ENCODE results near the gene SECISBP2. TPM values are rescaled to one million over a fixed set of nuclear protein-coding genes. Genes with fewer than 3 reads are reported as not detected.

SECISBP2 gene
- total RNA-seq, 1 donor from 2014 or later, result 118 TPM

GRCh38 chr9:89391585-89391984 is 73.3 kb downstream of the SECISBP2 start:
- Histone ChIP-seq H3F3A (ENCODE audit: low read depth) (no peaks in the 10 kb centered on the region), H3K79me2 (ENCODE audit: low read depth) (no peaks in the 10 kb centered on the region), H2AFZ (replicated peaks) (no peak overlapping the region), H3K27me3 (no peaks in the 10 kb centered on the region), H3K9ac (no peak overlapping the region), H3K27ac (no peak overlapping the region), H3K36me3 (no peaks in the 10 kb centered on the region), H3K9me3 (ENCODE audit: low read depth) (no peaks in the 10 kb centered on the region), H3K4me3 (no peak overlapping the region), H3K4me1 (no peaks in the 10 kb centered on the region), H3K4me2 (no peak overlapping the region), H4K20me1 (ENCODE audit: low read depth) (no peaks in the 10 kb centered on the region)
- DNase-seq (ENCODE audit: low spot score), result no peak
- Mint-ChIP-seq H3K9me3 (no peaks in the 10 kb centered on the region), H3K4me1 (no peaks in the 10 kb centered on the region), H3K27me3 (ENCODE audit: insufficient read depth, low read depth) (peaks cover 2% of the 10 kb centered on the region), H3K4me3 (no peak overlapping the region), H3K27ac (no peak overlapping the region), H3K36me3 (peaks cover 34% of the 10 kb centered on the region)
- no peak for TF ChIP-seq EZH2 (IDR thresholded peaks at IDR 0.05)
- TF ChIP-seq CTCF (IDR thresholded peaks at IDR 0.05), result no peak
- no peak for TF ChIP-seq EZH2phosphoT487 (IDR thresholded peaks at IDR 0.05)

- Histone ChIP-seq H3K4me1 (no peaks in the 10 kb centered on the region), H3F3A (ENCODE audit: low read depth) (no peaks in the 10 kb centered on the region), H3K79me2 (ENCODE audit: low read depth) (no peaks in the 10 kb centered on the region), H4K20me1 (ENCODE audit: low read depth) (no peaks in the 10 kb centered on the region), H3K9me3 (ENCODE audit: low read depth) (no peaks in the 10 kb centered on the region), H3K27ac (no peak overlapping the region), H3K4me3 (no peak overlapping the region), H3K9ac (no peak overlapping the region), H3K4me2 (no peak overlapping the region), H2AFZ (replicated peaks) (no peak overlapping the region), H3K36me3 (no peaks in the 10 kb centered on the region), H3K27me3 (no peaks in the 10 kb centered on the region)
- Mint-ChIP-seq H3K4me1 (no peaks in the 10 kb centered on the region), H3K27me3 (ENCODE audit: insufficient read depth, low read depth) (peaks cover 2% of the 10 kb centered on the region), H3K4me3 (no peak overlapping the region), H3K36me3 (peaks cover 33% of the 10 kb centered on the region), H3K27ac (no peak overlapping the region), H3K9me3 (no peaks in the 10 kb centered on the region)
- DNase-seq (ENCODE audit: low spot score), result no peak
- TF ChIP-seq EZH2 (IDR thresholded peaks at IDR 0.05) (no peak), CTCF (IDR thresholded peaks at IDR 0.05) (no peak), EZH2phosphoT487 (IDR thresholded peaks at IDR 0.05) (no peak)
These were observed 76.1 kb downstream of the SECISBP2 start for GRCh38 chr9:89394412-89394811.

- Histone ChIP-seq H3K27ac (no peak overlapping the region), H4K20me1 (ENCODE audit: low read depth) (no peaks in the 10 kb centered on the region), H3K9ac (no peak overlapping the region), H3K4me1 (no peaks in the 10 kb centered on the region), H3K9me3 (ENCODE audit: low read depth) (no peaks in the 10 kb centered on the region), H3K4me2 (no peak overlapping the region), H2AFZ (replicated peaks) (no peak overlapping the region), H3K36me3 (no peaks in the 10 kb centered on the region), H3K27me3 (no peaks in the 10 kb centered on the region), H3F3A (ENCODE audit: low read depth) (no peaks in the 10 kb centered on the region), H3K79me2 (ENCODE audit: low read depth) (no peaks in the 10 kb centered on the region), H3K4me3 (no peak overlapping the region)
- peaks cover 31% of the 10 kb centered on the region for H3K36me3 Mint-ChIP-seq
- no peak overlapping the region for H3K4me3 Mint-ChIP-seq
- peaks cover under 1% of the 10 kb centered on the region for H3K27me3 Mint-ChIP-seq (ENCODE audit: insufficient read depth, low read depth)
- DNase-seq (ENCODE audit: low spot score), result no peak
- no peak overlapping the region for H3K27ac Mint-ChIP-seq
- TF ChIP-seq EZH2phosphoT487 (IDR thresholded peaks at IDR 0.05) (no peak), CTCF (IDR thresholded peaks at IDR 0.05) (no peak)
- no peaks in the 10 kb centered on the region for H3K4me1 Mint-ChIP-seq
- H3K9me3 Mint-ChIP-seq, result no peaks in the 10 kb centered on the region
These were observed 77.8 kb downstream of the SECISBP2 start for GRCh38 chr9:89395931-89396710.
